ACHN (cell line): ENCODE data around the gene EXOSC9.
A peak's percentile ranks its signal among the peaks of the same experiment; 100 is the strongest.

ENCODE experiments used
- DNase-seq: peaks from one replicate; pipeline ENCODE4 v3.0.0-alpha.2; 2015
- in situ Hi-C: cut with HindIII; loops from 2 replicates; pipeline ENCODE4 v1.10.0; 2017; ENCODE audit warnings: low sequenced_read_pairs, low pct_ligation_motif_present, low pct_unique_long_range_greater_than_20kb

Gene EXOSC9

DNA sequence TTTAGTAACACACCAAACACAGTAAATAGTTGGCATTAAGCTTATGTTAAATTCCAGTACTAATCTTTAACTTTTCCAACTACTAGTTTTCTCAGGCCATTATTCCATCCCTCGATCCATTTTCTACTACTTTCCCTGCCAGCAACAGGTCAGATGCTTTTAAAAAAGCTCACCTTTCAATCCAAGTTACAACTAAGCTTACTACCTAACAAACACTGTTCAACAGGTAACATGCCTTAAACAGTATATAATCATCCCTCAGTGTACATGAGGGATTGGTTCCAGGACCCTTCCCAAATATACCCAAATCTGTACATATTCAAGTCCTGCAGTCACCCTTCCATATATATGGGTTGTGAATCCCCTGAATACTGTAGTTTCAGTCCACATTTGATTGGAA lies 17.1 kb downstream of the EXOSC9 start:
- no peak for DNase-seq
- in situ Hi-C loops, result no loop called here

DNA sequence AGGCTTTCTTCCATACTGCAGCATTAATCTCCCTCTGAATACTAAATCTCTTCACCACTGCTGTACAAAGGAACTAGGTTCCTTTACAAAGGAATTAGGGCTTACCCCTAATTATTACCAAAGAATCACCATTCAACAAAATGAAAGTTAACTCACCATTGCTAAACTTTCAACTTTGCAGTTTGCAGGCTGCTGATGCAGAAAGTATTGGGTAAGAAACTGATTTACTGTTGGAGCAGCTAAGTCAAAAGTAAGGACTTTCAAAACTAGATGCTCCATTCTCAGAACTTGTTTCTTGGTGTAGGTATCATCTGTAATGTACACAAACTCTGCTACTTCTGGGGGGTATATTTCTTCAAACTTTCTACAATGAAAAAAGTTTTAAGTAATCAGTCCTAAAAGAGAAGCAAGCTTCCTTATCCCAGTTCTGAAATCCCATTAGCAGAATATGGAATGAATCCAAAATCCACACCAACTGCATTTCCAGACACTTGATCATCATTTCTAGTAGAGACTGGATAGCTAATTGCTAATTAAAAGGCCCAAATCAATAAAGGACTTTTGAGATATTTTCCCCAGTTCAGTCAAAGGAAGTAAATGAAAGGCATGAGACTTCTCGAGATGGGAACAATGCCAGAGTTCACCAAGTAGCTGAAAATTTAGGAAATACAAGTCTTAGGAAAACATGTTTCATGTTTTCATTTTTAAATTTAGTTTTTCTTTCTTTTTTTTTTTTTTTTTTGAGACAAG lies 18.3 kb downstream of the EXOSC9 start:
- in situ Hi-C loops, result no loop called here
- no peak for DNase-seq

DNA sequence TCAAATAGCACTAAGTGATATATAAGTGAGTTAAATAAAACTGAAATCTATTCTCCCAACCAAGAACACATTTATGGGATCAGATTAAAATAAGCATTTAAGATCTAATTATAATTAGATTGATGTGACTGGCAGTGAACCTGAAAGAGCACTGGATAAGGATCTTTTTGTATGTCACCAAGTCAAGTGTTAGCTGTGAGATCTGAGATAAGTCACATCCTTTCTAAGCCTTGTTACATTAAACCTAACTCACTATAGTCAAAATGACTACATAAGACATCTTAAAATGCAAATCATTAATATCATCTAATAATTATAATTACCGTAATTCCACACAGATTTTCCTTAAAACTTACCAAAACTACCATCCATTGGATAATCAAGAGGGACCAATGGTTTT lies 20.9 kb downstream of the EXOSC9 start:
- DNase-seq, result no peak
- in situ Hi-C loops, result no loop called here

DNA sequence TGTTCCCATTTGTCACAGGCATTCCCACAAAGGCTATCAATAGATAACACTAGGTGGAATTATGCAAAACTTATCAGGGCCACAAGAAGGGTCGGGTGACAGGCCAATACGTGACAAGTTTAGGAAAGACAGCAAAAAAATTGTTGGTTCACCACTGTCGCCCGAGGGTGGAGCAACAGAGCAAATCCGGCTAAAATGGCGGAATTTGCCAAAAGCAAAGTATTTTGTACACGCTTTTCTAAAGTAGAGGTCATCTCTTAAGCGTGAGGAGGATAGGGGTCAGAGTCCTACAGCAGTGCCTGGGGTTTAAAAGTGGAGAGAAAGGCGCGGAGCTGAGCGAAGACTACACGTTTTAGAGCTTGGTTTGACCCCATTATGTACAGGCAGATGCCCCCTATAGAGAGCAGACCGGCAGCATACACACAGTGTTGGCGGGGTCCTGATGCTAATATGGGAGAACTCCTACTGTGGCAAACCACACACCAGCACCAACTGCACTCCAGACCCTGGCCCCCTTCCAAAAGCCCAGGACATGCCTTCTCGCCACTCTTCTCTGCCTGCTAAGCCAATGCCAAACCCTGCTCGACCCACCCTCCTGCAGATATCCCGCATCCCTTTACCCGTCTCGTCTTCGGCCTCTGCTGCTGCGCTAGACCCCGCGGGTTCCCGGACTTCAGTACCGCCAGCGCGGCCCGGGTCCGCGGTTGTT lies 21.8 kb downstream of the EXOSC9 start:
- peak; percentile 27 for DNase-seq
- in situ Hi-C loops, result no loop called here

DNA sequence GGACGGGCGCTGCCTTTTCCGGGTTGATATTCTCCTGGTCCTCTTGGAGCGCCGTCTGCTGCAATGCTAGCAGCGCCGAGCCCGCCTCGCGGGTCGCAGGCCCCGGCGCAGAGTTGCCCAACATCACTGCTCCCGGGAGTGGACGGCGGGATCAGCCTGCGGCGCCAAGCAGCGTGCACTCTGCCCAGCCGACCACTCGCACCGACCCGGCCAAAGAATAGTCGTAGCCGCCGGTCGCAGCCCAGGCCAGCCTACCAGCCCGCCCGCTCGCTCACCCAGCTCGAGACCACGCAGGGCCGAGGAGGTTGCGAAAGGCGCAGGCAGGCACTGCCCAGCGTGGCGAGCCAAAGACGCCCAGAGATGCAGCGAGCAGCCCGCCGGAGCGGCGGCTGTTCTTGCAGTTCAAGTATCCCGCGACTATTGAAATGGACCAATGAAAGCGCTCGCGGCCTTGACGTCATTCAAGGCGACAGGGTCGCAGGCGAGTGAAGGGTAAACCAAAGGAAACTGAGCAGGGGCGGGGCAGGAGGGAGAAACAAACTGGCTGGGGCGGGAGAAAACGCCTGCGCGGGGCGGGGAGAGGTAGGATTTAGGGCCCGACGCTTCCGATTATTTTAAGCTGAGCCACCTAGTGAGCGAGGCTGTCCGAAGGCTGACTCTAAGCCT lies 22.5 kb downstream of the EXOSC9 start, which contains the start of gene CCNA2:
CCNA2 (minus strand) TSS at position 379 of the 666 bp plus-strand sequence; CDS start at position 124, 255 bp downstream.
- DNase-seq, result peak; percentile 95
- in situ Hi-C loops, result no loop called here

DNA sequence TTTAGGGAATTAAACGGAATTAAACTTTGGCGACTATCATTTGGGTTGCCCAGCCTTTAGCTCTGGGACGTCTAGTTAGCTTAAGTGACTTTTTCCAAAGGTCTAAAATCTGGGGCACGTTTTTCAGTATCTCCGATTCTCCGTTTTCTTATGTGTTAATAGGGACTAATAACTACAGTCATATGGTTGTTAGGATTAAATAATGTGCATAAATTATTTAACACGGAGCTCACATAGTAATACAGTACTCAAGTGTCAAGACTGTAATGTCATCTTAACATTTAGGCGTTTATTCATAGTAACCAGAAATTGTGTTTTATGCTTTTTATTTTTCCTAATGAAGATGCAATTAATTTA lies 23.0 kb downstream of the EXOSC9 start:
- in situ Hi-C loops, result no loop called here
- no peak for DNase-seq

DNA sequence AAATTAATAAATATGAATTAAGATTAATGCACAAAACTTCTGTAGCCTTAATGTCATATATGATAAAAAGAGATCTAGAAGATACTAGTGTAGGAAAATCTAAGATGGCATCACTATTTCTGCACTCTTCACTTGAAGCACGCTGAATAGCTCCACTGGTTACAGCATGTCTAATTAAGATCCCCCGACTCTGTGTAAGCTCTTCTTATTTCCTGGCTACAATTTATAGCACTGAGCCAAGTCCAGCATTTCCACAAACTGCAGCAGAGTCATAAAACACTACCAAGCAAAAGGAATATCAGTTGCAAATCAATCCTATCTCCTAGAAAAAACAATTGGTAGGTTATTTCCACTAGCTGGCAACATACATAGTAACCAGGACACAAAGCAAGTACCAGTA lies 23.8 kb downstream of the EXOSC9 start:
- in situ Hi-C loops, result no loop called here
- DNase-seq, result no peak

DNA sequence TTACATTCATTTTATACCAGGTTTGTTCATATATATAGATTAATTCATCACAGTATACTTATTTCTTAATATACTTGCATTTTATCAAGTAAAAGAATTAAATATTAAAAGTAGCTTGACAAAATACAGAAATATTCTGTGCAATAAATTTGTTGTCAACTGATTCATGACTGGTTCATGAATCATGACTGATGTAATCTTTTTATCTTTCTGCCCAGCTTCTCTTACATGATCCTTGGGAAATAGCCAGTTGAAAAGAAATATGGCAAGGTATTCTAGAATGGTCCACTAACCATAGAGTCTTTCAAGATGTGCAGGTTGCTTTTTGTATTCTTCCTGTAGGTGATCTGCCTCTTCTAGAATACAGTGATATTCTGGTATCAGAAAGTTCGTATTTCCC lies 26.7 kb downstream of the EXOSC9 start:
- in situ Hi-C loops, result no loop called here
- peak; percentile 51 for DNase-seq

DNA sequence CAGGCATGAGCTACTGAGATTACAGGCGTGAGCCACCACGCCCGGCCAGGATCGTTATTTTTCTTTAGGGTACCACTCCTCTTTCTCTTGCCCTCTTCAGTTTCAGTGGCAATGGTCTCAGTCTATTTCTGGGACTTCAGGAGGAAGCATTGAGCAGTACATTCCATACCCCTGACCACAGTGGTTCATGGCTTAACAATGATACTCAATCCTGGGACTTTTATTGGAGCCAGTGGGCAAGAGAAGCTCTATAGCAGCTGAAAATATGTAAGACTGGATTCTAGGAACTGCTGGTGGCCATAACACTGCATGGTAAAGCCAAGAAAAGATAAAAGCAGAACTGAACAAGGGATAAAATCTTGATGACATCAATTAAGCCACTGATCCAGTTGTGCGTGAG lies 28.4 kb downstream of the EXOSC9 start:
- DNase-seq, result no peak
- in situ Hi-C loops, result no loop called here

DNA sequence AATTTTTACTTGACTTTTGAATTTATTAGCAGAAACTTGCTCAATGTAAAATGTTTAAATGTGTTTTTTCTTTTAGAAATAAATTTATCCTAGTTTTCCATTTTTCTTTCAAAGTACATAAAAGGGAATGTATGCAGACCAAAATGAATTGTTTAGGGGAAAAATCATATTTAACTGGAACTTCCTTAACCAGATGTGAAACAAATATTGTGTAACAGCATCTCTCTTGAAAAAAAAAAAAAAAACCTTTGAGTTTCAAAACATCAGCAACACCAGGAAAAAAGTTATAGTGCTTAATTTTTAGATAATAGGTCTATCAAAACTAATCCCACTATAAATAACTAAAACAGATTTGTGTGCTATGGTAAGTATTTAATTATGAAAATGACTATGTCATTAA lies 37.0 kb downstream of the EXOSC9 start:
- DNase-seq, result no peak
- in situ Hi-C loops, result no loop called here

DNA sequence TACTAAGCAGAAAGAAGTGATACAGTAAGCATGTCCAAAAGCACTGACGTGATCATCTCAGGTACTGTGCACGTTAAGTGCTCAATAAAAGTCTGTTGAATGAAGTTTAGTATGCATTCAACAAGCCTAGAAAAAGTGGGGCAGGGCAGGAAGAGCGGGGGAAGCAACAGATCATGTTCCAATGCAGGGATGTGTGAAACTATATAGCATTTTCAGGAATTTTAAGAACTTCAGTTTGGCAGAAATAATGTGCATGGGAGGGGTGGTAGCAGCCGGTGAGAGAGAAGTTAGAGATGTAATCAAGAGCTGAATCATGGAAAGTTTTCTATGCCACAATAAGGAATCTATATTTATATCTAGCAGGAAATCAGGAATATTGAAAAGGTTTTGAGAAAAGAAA lies 41.7 kb downstream of the EXOSC9 start:
- DNase-seq, result no peak
- in situ Hi-C loops, result no loop called here

DNA sequence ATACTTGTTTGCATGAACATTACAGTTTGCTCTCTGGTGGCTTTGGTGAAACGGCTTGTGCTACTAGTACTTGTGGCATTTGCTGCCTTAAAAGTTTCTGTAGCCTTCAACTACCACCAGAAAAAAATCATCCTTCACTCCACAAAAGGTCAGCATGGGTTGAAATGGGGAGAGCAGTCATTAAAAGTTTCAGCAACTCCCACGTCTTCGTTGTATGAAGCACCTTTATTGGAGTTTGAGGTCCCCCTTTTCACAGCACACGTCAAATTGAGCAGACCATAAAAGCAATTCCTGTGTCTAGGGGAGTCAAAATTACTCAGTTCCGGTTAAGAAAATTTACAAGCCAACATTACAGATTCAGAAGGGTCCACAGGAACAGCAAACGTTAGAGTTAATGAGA lies 45.5 kb downstream of the EXOSC9 start:
- in situ Hi-C loops, result no loop called here
- DNase-seq, result no peak

DNA sequence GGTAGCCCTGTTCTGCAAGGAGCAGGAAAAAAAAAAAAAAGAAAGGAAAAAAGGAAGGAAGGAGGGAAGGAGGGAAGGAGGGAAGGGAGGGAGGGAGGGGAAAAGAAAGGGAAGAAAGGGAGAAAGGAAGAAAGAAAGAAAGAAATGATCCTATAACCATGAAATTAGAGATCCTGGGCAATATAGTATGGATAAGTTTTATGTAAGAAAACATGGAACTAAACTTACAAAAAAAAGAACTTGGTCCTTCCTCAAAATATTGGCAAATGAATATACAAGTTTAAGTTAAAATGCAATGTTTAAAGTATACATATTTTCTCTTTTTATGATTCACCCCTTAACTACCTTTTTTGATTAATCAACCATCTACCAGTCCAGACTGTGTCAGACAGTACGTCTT lies 50.2 kb downstream of the EXOSC9 start:
- no peak for DNase-seq
- in situ Hi-C loops, result no loop called here

DNA sequence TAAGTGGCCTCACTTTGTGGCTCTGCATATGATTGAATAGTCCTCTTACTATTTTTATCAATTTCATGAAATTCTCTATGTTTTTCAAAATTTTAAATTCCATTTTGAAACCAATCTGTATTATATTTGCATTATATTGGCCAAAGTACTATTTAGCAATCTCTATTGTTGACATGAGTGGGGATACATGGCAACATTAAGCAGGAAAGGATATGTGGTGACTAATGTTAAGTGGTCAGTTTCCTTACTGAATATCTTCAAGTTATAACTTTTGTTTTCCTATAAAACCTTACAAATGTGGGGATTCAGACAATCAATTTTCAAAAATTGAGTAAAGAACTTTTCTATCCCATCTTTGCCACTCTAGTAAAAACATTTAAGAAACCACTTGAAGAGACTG lies 59.0 kb downstream of the EXOSC9 start:
- no peak for DNase-seq
- in situ Hi-C loops, result no loop called here

DNA sequence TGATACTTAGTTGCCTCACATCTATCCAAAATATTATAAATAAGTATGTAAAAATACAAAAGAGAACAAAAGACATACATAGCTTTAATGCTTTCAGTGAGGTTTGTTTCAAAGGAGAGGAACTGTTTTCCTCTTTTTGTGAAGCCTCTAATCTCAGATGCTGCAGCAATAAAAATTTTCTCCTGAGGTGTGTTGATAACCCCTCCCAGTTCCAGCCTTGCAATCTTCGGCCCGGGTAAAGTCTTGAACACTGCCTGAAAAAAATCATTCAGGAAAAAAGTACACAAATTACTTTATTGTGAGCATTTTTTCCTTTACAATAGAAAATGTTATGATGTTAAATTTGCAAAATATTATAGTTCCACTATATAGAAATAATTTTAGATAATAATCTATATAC lies 60.3 kb downstream of the EXOSC9 start:
- in situ Hi-C loops, result no loop called here

DNA sequence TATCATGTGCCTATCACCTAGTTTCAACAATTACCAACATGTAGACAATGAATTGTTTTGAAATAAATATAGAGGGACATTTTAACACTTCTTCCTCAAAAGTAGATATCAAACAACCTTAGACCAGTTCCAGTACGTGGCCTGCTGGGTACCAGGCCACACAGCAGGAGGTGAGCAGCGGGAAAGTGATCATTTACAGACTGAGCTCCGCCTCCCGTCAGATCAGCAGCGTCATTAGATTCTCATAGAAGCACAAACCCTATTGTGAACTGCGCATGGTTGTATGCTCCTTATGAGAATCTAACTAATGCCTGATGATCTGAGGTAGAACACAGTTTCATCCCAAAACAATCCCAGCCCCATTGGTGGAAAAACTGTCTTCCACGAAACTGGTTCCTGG lies 62.7 kb downstream of the EXOSC9 start:
- no peak for DNase-seq
- in situ Hi-C loops, result no loop called here

More for the DNA sequence above, 60.3 kb downstream of the EXOSC9 start:
- no peak for DNase-seq
